Left forelimb (tissue), 1 donor: ENCODE measurements around the gene ZEB2.

Experiments
- DNase-seq: peaks from one replicate; pipeline ENCODE4 v3.0.0-alpha.2; 2018; ENCODE audit warnings: low spot score

The ZEB2 gene

GRCh38 chr2:144449028-144449406 lies 70.9 kb downstream of the ZEB2 start:
- no peak for DNase-seq

DNA sequence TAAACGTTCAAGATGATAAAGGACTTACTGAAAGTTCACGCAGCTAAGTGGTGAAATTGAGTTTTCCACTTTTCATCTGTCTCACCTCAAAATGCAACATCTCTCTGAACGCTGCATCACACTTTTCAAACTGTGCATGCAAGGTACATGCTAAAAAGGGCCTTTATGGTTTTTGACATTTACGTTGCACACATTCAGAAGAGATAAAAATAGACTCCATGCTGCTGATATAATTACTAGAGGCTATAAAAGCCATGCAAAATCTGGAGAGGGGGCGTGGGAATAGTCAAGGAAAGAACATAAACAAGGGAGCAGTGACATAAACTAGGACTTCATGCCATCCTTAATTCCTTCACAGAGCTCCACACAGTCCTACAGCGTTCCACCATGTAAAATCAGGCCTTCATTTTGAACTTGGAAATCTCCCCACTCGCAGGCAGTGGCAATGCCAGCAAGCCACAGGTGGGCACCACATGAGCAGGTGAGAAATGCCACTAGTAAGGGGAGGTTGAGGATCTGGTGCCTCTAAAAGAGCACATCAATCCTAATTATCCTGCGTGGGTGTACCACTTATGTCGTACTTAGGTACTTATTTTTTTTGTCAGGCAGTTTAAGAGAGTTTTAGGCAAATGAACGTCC lies 71.4 kb downstream of the ZEB2 start:
- DNase-seq, result no peak

GRCh38 chr2:144447535-144447934 lies 72.4 kb downstream of the ZEB2 start:
- no peak for DNase-seq

GRCh38 chr2:144446136-144446535 lies 73.8 kb downstream of the ZEB2 start:
- DNase-seq, result no peak

GRCh38 chr2:144445196-144445595 lies 74.7 kb downstream of the ZEB2 start:
- no peak for DNase-seq

DNA sequence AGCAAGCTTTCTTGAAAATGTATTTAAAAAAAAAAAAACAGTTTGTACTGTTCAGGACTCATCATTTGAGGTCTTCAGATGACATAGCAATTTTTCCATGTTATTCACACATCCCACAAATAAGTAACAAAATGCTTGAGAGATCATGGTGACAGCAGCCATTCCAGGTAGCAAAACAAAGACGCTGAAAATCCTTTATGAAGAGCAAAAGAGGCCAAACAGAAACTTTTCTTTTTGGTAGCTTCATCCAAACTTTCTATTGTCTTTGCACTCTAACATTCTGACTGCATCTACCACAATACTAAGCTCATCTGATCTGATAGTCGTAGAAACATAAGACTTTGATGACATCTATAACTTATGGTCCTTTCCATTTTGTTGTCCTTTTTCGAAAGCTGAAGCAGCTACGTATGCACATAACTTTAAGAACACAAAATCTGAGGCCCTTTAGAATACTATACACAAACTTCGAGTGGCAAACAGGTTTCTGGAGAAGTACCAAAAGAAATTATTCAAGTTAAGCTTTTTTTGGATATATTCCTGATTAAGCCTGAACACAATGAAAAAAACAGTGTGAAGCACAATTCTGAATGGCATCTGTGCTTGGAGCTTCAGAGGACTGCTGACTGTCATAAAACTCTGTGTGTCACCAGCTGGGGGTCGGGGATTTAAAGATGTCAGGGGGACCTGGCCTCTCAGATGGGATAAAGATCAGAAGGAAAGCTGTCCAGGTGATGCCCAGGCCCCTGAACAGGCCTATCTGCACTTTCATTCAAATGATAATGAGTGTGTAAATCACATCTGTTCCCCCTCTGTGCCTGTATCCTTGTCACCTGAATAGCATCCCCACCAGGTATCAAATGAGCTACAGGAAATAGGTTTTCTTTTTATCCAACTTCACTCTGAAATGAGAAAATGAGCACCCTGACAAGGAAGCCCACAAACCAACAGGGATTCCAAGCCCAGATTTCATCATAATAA lies 75.8 kb downstream of the ZEB2 start:
- no peak for DNase-seq

- no peak for DNase-seq
These were observed 78.2 kb downstream of the ZEB2 start for GRCh38 chr2:144441711-144442141.

DNA sequence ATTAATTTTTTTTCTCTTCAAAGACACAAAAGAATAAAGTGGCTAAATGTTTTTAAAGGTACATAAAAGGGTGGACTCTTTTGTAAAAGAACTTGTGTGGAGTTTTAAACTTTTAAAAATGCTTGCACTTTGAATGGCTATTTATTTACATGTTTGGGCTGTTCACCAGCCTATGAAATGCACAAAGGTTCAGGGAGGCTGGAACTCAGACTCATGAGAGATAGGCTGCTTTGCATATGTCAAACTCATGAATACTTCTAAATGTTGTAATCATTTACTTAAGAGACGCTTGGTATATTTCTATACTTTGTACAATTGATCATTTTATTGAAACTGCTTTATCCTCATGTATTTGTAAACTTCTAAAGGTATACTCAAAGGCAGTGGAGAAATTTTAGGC lies 79.9 kb downstream of the ZEB2 start:
- DNase-seq, result no peak

DNA sequence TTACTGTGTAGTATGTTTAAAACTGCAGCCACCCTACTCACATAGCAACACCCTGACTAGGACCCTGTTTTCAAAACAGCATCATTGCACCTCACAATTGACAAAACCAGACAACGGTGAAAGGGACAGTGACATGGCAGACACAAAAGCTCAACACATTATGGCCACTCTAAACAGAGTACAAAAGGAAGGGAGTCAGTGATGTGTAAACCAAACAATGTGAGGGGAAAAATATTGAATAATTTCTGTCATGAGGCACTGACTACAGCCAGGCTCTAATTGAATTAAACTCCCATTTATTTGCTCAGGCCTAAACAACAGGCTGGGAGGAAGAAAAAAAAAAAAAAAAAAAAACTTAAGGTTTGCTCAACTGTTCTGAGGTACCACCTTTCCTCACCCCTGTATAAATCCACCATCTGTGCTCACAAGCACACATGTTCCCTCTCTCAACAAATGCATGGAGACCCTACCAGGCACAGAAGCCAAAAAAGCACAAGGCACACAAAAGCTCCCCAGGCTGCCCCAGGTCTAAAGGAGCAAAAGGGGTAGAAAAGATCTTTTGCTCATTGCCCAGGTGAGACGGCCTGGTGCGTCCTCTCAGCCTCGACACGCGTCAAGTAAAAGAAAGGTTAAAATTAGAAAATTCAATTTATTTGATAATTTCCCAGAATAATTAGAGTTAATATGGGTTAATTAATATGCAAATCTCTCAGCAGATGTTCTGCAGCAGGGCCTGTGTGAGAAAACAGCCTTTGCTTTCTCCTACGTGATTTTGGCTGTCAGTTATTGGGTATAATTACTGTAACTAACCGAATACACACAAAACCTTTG lies 80.9 kb downstream of the ZEB2 start:
- DNase-seq, result no peak

GRCh38 chr2:144437636-144438035 lies 82.3 kb downstream of the ZEB2 start:
- DNase-seq, result no peak

DNA sequence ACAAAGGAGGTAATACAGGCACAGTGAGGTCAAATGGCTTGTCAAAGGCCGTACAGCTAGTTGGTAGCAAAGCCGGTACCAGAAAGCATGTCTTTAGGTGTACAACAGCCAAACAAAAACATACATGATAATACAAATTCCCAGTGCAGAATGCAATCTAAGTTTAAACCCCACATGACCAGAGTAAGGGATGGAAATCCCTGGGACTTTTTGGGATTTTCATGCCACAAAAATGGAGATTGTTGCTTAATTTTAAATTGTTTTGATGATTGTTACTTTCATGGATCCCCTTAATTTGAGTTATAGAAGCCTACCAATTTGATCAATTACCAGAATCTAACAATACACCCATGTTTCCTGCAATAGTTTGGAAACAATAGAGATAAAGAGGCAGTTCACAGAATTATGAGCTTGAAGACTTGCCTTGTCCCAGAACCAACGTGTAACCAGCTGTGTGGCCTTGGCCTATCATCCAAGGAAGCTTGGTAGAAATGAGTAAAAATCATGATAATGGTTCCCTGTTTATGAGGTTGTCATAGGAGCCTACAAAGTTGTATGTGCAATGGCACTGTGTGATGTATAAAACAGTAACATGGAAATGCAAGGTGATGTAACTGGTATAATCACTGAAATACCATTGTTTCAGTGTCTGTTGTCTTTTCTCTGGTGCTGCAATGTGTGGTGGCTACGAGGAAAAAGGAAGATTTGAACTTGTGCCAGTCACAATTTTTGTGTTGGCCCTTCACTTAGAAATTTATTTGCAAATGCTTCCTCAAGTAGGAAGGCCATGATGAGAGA lies 85.3 kb downstream of the ZEB2 start:
- no peak for DNase-seq

DNA sequence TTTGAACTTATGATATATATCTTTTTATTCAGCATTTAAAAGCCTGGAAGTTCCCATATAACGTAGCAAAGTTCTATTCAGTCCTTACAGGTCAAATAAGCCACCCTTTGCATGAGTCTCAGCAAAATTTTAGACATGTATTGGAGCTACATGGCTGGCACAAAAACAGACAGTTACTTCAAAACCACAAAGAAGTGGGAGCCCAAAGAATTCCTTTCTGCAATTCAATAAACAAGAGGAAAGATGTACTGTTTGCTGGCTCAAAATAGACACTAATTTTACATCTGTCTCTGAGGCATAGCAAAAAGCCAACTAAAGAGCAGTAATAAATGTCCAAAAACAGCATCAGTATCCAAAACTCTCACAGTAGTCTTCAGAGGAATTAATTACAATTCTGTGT lies 87.0 kb downstream of the ZEB2 start:
- DNase-seq, result no peak

DNA sequence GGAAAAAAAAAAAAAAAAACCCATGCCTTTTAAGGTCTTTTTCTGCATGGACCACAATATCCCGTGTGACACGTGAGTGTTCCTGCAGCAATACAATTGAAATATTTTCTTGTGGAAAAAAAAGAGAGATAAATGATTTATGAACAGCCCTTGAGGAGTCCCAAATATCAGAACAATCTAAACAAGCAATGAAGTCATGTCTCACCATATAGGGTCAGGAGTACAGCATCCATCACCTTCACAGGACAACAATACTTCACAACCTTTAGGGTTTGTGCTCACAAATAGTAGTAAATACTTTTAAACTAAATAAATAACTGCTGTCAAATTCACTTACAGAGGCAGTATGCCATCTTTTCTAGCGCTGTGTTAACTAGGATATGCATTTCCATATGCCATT lies 87.9 kb downstream of the ZEB2 start:
- DNase-seq, result no peak

- no peak for DNase-seq
These were observed 88.5 kb downstream of the ZEB2 start for GRCh38 chr2:144431392-144431783.

GRCh38 chr2:144430722-144431391 lies 89.1 kb downstream of the ZEB2 start:
- no peak for DNase-seq

DNA sequence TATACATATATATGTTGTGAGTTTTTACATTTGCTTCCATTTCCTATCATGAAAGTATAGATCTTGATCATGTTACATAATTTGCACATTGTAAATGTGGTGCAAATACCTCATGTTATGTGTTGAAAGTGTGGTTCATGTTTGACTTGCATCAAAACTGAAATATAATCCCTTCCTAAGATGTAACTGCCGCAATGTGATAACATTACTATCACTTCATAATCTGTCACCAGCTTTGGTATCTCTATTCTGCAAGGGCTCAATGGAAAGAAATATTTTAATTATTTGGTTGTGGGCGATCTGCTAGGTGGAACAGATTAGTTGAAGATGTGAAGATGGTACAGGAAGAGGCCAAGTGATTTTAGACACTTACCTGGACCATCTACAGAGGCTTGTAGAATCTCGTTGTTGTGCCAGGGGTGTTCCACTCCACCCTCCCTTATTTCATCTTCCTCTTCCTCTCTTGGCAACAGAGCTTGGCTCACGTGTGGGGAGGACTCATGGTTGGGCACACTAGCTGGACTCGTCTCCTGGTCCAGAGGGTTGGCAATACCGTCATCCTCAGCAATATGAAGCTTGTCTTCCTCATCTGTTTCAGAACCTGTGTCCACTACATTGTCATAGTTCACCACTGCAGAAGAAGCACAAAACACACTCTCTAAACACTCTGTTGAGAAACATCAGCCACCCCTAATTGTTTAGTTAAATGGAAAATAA lies 90.4 kb downstream of the ZEB2 start:
- DNase-seq, result no peak

DNA sequence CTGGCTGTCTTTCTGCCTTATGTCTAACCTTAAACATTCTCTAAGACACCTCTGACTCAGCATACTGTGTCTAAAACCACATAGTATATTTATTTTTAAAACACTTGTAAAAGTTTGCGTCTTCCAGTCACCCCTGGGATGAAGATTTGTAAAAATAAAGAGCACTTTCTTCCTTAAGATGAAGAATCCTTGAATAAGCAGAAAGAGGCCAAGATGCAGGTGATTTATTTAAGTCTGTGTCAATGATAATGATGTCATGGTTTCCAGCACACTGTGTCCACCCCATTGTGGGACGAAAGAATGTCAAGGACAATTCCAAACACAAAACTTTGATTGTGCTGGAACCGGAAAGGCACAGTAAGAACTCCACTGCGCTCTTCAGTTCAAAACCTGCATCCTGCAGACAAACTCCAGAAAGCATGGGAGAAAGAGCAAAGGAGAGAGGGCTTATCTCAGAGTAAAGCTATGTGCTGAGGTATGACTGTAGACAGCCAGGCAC lies 92.9 kb downstream of the ZEB2 start:
- no peak for DNase-seq

GRCh38 chr2:144426355-144426754 lies 93.6 kb downstream of the ZEB2 start:
- DNase-seq, result no peak

- DNase-seq, result no peak
These were observed 95.2 kb downstream of the ZEB2 start for GRCh38 chr2:144424559-144425240.
